ENCODE results near the gene RNF166.

The RNF166 gene

GRCh38 chr16:88700322-88700635, 5.9 kb downstream of the RNF166 start:
- peak overlapping the region; percentile 76 for H3K4me2 ChIP-seq (ENCODE audit: low read depth, low read length)
- H3K9me2 ChIP-seq (replicated peaks; ENCODE audit: insufficient read depth, low read length) = no peaks in the 10 kb centered on the region
- H3K79me2 ChIP-seq (ENCODE audit: low read length) = peaks cover 25% of the 10 kb centered on the region
- TF ChIP-seq EZH2phosphoT487 (IDR thresholded peaks at IDR 0.05; ENCODE audit: low read length) (no peak), EZH2 (optimal IDR thresholded peaks at IDR 0.05; ENCODE audit: low read depth, low read length) (no peak), CTCF (IDR thresholded peaks at IDR 0.05; ENCODE audit: low read length) (no peak)
- no peaks in the 10 kb centered on the region; the same call in 1 of the 2 replicates for H3F3A ChIP-seq (ENCODE audit: insufficient read depth, low read length)
- peak overlapping the region; percentile 69; the same call in 1 of the 2 replicates for H3K27ac ChIP-seq (ENCODE audit: low read length)
- no peaks in the 10 kb centered on the region for H3K9me3 ChIP-seq (replicated peaks; ENCODE audit: insufficient read depth, low read length)
- H3K36me3 ChIP-seq (replicated peaks; ENCODE audit: insufficient read depth, low read length) = no peaks in the 10 kb centered on the region
- H3K4me1 ChIP-seq (ENCODE audit: low read length) = peaks cover 13% of the 10 kb centered on the region
- H4K20me1 ChIP-seq (ENCODE audit: insufficient read depth, low read length) = no peaks in the 10 kb centered on the region
- no peak for DNase-seq
- H2AFZ ChIP-seq (ENCODE audit: low read length) = no peak overlapping the region
- H3K9ac ChIP-seq (ENCODE audit: low read length) = peak overlapping the region; percentile 62
- no peaks in the 10 kb centered on the region for H3K27me3 ChIP-seq (replicated peaks; ENCODE audit: insufficient read depth, low read length)
- H3K4me3 ChIP-seq (ENCODE audit: low read length) = peak overlapping the region; percentile 52; the same call in 1 of the 2 replicates

- Histone ChIP-seq H3K9me3 (replicated peaks; ENCODE audit: insufficient read depth, low read length) (no peaks in the 10 kb centered on the region), H3K9ac (ENCODE audit: low read length) (no peak overlapping the region), H3K27ac (ENCODE audit: low read length) (no peak overlapping the region), H2AFZ (ENCODE audit: low read length) (no peak overlapping the region), H3K36me3 (replicated peaks; ENCODE audit: insufficient read depth, low read length) (no peaks in the 10 kb centered on the region), H3K4me2 (ENCODE audit: low read depth, low read length) (no peak overlapping the region), H3K9me2 (replicated peaks; ENCODE audit: insufficient read depth, low read length) (no peaks in the 10 kb centered on the region), H3K79me2 (ENCODE audit: low read length) (peaks cover 19% of the 10 kb centered on the region), H3F3A (ENCODE audit: insufficient read depth, low read length) (no peaks in the 10 kb centered on the region; the same call in 1 of the 2 replicates), H3K4me3 (ENCODE audit: low read length) (no peak overlapping the region), H3K4me1 (ENCODE audit: low read length) (peaks cover 13% of the 10 kb centered on the region), H3K27me3 (replicated peaks; ENCODE audit: insufficient read depth, low read length) (no peaks in the 10 kb centered on the region), H4K20me1 (ENCODE audit: insufficient read depth, low read length) (no peaks in the 10 kb centered on the region)
- no peak for DNase-seq
- TF ChIP-seq EZH2 (optimal IDR thresholded peaks at IDR 0.05; ENCODE audit: low read depth, low read length) = no peak
- no peak for TF ChIP-seq CTCF (IDR thresholded peaks at IDR 0.05; ENCODE audit: low read length)
- TF ChIP-seq EZH2phosphoT487 (IDR thresholded peaks at IDR 0.05; ENCODE audit: low read length) = no peak
Observed at GRCh38 chr16:88699180-88699579, 7.0 kb downstream of the RNF166 start.

- Histone ChIP-seq H4K20me1 (ENCODE audit: insufficient read depth, low read length) (no peaks in the 10 kb centered on the region), H3K27me3 (replicated peaks; ENCODE audit: insufficient read depth, low read length) (no peaks in the 10 kb centered on the region), H3K27ac (ENCODE audit: low read length) (no peak overlapping the region), H3K9me3 (replicated peaks; ENCODE audit: insufficient read depth, low read length) (no peaks in the 10 kb centered on the region), H3K36me3 (replicated peaks; ENCODE audit: insufficient read depth, low read length) (no peaks in the 10 kb centered on the region), H3K4me1 (ENCODE audit: low read length) (peaks cover 13% of the 10 kb centered on the region), H3K9me2 (replicated peaks; ENCODE audit: insufficient read depth, low read length) (no peaks in the 10 kb centered on the region), H3F3A (ENCODE audit: insufficient read depth, low read length) (no peaks in the 10 kb centered on the region; the same call in 1 of the 2 replicates), H2AFZ (ENCODE audit: low read length) (no peak overlapping the region), H3K79me2 (ENCODE audit: low read length) (peaks cover 14% of the 10 kb centered on the region), H3K4me2 (ENCODE audit: low read depth, low read length) (no peak overlapping the region), H3K4me3 (ENCODE audit: low read length) (no peak overlapping the region), H3K9ac (ENCODE audit: low read length) (no peak overlapping the region)
- DNase-seq = no peak
- TF ChIP-seq EZH2phosphoT487 (IDR thresholded peaks at IDR 0.05; ENCODE audit: low read length) (no peak), CTCF (IDR thresholded peaks at IDR 0.05; ENCODE audit: low read length) (no peak), EZH2 (optimal IDR thresholded peaks at IDR 0.05; ENCODE audit: low read depth, low read length) (no peak)
Observed at GRCh38 chr16:88698646-88699045, 7.6 kb downstream of the RNF166 start.

All from MM.1S (cell line).